Measurements from ENCODE around the gene KRT40.
"Not testable (repeated sequence)": the region's sequence is repeated elsewhere in the genome, so short reads cannot be mapped to it uniquely, and the experiment has no call there.

KRT40 gene

DNA sequence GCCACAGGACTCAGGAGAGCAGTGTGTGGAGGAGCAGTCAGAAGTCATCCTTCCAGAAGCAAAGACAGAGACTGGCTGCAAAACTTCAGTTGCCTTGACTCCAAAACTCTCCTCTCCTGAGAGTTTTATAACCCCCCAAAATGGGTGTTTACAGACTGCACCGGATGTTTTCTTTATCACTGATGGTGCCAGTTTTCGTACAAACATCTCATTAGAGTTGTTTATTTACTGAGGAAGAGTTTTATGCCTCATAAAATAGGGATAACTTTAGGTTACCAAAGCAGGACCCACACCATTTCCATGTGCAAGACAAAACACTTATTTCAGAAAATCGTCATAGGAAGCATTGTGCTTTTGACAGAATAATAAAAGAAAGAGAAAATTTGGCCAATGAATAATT is at the start of gene KRT40:
Gene KRT40 (minus strand): TSS at position 101 of the 400 bp plus-strand sequence. CDS start 53 bp downstream, at position 48.
- no peak for DNase-seq (ENCODE audit: low read depth in 2 of 2)

DNA sequence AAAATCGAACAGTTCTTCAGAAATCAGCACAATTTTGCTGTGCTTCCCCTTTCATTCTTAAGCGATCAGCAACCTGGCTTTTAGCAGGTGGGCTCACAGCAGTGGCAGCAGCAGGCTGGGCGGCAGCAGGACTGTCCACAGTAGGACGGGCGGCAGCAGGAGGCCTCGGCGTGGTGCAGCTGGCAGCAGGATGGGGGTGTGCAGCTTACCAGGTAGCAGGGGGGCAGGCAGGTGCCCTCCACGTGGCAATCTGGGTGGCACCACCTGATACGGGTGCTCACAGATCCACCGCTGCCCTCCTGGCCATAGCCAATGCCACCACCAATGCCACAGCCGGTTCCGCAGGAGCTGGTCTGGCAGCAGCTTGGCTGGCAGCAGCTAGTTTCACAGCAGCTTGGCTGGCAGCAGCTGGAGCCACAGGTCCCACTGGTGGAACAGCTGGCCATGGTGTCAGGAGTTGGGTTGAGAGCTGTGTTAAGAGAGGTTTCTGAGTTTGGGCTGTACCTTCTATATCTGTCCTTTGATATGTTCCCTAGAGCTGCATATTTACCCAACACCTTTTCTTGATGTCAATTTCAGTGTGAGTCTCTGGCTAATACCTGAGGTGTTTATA is 45.6 kb upstream of the KRT40 start, which contains the start of gene KRTAP1-4:
Gene KRTAP1-4 (minus strand): TSS at position 563 of the 613 bp plus-strand sequence. CDS start 117 bp downstream, at position 446.
- DNase-seq (ENCODE audit: low read depth in 2 of 2), result no peak

DNA sequence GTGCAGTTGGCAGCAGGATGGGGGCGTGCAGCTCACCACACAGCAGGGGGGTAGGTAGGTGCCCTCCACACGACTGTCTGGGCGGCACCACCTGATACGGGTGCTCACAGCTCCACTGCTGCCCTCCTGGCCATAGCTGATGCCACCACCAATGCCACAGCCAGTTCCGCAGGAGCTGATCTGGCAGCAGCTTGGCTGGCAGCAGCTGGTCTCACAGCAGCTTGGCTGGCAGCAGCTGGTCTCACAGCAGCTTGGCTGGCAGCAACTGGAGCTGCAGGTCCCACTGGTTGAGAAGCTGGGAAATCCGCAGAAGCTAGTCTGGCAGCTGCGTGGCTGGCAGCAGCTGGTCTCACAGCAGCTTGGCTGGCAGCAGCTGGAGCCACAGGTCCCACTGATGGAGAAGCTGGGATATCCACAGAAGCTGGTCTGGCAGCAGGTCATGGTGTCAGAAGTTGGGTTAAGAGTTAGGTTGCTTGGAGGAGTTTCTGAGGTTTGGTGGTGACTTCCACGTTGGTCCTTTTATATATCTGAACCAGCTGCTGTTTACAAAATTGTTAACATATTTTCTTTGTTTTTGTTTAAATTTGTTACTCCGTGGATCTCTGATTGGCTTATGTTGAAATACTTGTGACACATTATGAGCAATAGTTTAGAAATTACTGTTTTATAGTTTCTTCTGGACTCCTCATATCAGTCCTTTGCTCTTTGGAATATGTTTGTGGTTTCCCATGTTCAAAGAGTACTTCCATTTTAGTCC is 42.8 kb upstream of the KRT40 start, which contains the start of gene KRTAP1-5:
Gene KRTAP1-5 (minus strand): TSS at position 494 of the 757 bp plus-strand sequence. CDS start 53 bp downstream, at position 441.
- DNase-seq (ENCODE audit: low read depth in 2 of 2), result peak; percentile 74 to 77

DNA sequence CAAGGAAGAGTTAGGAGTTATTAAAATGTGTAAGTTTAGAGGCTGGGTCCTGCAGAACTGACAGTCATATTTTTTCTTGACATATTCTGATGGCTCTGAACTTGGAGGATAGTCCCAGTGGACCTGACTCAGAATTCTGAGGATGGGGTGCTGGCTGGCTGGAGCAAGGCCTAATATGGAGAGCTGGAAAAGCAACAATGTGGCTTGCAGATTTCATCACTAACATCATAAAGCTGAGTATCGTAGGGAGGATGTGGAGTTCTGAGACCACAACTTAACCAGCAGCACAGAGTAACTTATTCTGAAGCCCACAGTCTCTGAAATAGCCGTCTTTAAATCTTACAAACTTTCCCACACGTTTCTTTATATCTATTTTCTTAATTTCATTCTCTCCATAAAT is 40.6 kb upstream of the KRT40 start:
- DNase-seq (ENCODE audit: low read depth in 2 of 2), result peak; percentile 65 to 66

DNA sequence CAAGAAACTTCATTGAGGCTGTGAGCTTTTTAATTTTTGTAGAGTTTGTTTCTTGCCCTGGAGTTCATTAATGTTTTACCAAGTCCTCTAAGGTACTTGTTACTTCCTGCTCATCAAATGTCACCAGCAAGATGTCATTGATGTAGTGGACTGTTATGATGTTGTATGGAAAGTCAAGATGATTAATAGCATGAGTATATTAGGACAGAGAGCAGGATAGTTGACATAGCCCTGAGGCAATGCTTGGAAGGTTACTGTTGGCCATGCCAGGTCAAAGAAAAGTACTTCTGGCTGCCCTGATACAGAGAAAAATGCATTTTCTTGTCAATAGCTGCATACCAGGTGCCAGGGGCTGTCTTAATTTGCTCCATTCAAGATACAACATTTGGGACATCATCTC is 36.2 kb upstream of the KRT40 start:
- no peak for DNase-seq (ENCODE audit: low read depth in 2 of 2)

DNA sequence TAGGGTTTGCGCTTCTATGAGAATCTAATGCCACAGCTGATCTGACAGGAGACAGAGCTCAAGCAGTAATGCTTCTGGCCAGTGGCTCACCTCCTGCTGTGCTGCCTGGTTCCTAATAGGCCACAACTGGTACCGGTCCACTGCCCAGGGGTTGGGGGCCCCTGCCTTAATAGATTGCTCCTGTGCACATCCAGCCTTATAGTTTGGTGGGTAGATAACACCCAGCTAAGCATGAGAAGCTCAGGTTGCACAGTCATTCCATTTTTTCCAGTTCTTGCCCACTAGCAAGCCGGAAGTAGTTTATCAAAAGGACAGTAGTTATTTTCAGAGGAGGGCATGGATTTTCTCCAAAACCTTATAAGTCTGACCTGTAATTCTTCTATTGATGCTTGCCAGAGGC is 35.3 kb upstream of the KRT40 start:
- no peak for DNase-seq (ENCODE audit: low read depth in 2 of 2)

DNA sequence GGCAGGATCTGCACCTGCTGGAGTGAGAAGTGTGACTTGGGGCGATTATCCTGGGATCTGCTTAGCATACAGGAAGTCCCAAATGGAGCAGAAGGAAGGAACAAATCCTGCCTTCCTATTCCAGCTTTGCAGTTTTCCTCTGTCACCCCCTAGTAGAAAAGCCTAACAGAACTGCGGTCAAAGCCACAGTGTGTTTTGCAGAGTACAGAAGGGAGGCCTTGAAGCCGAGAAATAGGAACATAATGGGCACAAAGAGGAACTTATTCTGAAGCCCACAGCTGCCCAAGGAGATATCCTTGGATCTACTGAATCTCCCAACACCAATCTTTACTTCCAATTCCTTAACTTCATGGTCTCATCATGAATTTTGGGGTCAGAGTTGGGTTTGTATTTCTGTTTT is 34.4 kb upstream of the KRT40 start:
- no peak for DNase-seq (ENCODE audit: low read depth in 2 of 2)

DNA sequence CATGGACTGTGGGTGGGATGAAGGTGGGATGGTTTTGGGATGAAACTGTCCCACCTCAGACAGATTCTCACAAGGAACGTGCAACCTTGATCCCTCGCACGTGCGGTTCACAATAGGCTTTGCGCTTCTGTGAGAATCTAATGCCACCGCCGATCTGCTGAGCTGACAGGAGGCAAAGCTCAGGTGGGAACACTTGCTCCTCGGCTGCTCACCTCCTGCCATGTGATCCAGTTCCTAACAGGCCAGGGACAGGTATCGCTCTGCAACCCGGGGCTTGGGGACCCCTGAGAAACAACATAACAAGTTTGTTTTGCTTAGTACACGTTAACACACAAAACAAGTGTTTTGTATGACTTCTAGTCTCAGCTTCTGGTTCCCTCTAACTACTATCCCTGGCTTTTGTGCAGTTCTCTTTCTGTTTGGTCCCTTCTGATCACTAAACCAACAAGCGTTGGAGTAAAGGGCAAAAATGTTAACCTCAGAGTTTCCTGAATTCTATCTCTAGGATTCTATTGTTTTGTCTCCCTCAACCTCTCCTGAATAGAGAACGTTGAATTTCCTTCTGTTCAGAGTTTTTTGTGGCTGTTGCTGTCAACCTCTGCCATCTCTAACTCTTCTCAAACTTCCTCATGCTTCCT is 32.6 kb upstream of the KRT40 start:
- no peak for DNase-seq (ENCODE audit: low read depth in 2 of 2)

DNA sequence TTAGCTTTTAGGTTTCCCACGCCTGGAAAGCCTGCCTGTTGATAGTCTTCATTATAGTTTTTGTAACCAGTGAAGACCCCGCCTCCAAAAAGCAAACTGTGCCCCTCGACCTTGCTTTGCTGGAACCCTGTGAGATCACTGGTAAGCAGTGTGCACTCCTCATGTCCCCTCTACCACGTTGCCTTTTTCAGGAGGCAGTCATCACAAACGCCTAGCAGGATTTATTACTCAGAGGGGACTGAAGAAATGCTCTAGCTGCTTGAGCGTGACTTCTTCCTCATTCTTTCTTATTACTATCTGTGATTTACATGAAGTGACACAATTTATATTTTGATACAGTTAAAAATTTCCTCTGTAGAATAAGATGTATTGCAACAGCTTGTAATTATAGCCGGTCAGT is 31.3 kb upstream of the KRT40 start:
- no peak for DNase-seq (ENCODE audit: low read depth in 2 of 2)

DNA sequence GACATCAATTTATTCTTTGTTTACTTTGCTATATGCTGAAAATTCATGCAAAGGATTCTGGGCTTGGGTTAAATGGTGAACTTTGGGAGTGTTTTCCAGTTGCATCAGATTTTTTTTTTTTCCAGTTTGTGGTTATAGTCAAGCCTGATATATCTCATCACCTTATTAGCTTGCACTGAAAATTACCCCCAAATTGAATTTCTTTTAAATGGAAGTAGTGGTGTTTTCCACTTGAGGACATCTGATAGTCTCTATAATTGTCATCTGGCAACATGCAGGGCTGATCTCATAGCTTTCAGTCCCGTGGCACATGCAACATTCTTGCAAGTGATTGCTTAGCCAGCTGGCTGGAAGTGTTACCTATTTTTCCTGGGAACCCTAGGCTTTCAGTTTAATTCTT is 29.5 kb upstream of the KRT40 start:
- DNase-seq (ENCODE audit: low read depth in 2 of 2), result peak; percentile 72 to 75

DNA sequence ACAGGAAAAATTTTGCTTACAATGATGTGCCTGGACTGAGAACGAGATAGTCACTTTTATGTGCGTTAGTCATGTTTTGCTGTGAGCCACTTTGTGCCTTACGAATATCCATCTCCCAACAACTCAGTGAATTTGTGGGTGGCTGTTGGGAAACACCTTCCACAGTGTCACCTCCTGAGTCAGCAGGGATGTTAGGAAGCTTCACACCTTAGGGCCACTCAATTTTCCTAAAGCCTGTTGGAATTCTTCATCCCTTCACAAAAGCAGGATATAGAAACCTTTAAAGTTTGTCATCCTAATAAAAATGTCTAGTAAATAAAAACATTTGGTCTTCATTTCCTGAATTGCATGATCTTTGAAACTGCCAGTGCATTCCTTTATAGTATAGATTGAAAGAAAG is 29.1 kb upstream of the KRT40 start:
- no peak for DNase-seq (ENCODE audit: low read depth in 2 of 2)

DNA sequence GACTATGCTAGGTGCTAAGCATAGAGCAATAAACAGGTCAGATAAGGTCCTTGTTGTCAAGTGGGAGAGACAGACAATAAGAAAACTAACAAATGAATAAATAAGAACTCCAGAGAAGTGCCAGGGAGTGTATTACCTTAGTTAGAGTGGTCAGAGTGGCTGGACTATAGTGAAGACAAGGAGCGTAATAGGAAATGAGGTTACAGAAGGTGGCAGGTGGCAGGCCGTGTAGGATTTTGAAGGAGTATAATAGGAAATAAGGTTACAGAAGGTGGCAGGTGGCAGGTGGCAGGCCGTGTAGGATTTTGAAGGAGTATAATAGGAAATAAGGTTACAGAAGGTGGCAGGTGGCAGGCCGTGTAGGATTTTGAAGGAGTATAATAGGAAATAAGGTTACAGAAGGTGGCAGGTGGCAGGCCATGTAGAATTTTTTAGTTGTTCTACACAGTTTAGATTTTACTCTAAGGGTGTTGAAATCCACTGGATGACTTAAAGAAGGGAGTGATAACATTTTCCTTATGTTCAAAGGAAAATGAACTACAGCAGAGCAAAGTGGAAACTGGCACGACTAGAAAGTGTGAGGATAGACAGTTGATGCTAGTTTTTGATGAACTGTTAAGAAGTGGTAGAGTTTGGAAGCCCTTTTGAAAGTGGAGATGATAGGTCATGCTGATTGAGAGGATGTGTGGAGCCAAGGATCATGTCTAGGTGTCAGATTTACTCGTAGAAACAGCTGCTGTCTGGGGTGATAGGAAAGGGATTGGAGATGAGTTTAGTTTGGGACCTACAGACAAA is 28.4 kb upstream of the KRT40 start:
- no peak for DNase-seq (ENCODE audit: low read depth in 2 of 2)

DNA sequence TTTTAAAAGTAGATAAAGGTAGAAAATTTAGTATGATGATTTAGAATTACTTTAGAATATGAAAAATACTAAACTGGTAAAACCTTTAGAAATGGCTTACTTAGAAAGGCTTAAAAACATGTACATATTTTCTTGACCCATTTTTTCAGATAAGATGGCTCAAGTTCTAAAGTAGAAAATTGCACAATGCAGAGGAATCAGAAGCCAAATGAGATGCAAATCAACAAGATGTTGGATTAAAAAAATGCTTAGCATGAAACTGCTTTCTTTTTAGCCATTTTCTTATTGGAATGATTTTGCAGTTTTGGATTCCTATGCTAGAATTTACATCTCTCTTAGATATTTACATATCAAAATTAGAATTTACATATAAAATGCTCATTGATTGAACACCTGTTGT is 26.3 kb upstream of the KRT40 start:
- DNase-seq (ENCODE audit: low read depth in 2 of 2), result no peak

DNA sequence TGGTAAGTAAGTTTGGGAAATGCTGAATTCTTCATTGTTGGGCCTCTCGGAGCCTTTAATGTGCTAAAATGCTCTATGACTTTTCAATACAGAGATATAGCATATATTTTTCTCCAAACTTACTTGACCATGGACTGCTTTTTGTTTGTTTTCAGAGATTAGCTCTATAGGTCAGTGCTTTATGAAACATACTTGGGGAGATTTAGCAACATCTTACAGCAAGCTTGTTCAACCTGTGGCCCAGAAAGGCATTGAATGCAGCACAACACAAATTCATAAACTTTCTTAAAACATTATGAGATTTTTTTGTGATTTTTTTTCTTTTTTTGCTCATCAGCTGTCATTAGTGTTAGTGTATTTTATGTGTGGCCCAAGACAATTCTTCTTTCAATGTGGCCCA is 25.8 kb upstream of the KRT40 start:
- DNase-seq (ENCODE audit: low read depth in 2 of 2), result no peak

DNA sequence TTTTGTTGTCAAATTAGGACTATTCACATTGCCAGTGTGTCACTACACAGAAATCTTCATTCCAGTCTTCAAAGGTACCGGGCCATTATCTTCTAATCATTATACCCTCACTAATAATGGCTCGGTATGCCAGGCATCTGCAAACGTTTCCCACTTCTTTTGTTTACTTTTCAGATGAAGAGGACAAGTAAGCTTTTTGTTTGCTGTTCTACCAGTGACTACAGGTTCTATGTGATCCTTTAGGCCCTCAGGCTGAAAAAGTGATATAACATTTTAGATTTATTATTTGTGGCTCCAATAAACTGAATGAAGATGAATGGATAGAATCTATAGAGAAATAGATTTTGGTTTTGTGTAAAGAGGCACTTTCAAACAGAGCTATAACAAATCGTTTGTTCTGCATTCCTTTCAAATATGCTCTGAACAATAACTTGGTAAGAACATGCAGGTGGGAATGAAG is 25.2 kb upstream of the KRT40 start:
- DNase-seq (ENCODE audit: low read depth in 2 of 2), result no peak

DNA sequence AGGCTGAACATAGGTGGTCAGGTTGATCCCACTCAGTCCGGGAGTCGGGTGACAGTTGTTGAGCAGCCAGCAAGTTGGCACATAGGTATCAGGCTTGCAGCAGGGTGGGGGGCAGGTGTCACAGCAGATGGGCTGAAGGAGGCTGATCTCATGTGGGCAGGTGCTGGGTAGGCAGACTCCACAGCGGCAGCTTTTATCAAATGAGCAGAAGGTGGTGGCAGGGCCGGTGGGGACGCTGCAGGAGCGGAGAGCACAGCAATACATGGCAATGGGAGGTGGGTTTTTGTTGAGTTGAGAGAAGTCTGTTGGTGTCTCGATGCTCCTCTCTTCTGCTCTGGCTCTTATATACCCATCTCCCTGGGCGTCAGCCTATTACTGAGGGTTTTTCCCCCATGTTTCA is 24.7 kb upstream of the KRT40 start, which contains the start of gene KRTAP3-1:
Gene KRTAP3-1 (minus strand): TSS at position 318 of the 400 bp plus-strand sequence. CDS start 54 bp downstream, at position 264.
- DNase-seq (ENCODE audit: low read depth in 2 of 2), result no peak

DNA sequence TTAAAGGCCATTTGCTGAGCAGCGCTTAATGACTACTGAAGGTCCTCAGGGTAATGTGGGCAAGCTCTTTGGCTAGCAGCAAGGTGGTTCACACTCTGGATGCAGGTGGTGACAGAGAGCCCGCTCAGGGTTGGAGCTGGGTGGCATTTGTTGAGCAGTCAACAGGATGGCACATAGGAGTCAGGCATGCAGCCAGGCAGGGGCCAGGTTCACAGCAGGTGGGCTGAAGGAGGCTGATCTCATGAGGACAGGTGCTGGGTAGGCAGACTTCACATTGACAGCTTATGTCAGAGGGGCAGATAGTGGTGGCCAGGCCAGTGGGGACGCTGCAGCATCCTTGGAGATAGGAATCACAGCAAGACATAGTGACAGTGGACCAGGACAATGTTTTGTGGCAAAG is 20.3 kb upstream of the KRT40 start:
- DNase-seq (ENCODE audit: low read depth in 2 of 2), result no peak

DNA sequence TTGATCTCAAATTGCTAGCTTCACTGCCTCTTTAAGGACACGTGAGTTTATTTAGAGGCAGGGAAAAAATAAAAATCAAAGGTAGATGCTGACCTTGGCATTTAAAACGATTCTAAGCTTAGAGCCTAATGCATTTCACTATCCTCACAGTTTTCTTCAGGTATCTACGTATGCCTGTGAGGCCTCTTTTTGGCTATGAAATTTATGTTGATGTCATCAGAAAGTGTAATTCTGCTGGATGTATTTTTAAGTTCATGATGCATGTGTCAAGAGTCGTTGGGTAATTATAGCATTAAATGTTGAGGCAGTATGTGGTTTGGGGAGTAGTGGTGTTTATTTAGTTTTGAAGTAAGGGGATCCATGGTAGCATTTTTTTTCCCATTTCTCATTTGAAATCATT is 19.8 kb upstream of the KRT40 start:
- no peak for DNase-seq (ENCODE audit: low read depth in 2 of 2)

DNA sequence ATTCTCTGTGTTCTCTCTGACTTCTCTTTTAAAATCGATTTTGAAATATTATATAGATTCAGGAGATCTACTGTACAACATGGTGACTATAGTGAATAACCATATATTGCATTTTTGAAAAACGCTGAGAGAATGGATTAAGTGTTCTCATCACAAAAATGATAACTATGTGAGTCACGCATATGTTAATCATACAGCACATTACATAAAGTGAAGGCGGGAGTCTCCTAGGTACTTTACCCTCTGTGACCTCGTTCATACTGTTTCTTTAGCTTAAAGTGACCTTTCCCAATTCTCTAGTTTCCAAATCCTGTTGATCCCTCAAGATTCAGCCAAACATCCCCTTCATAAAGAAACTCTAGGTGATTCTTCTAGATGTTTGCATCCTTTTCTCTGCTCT is 18.7 kb upstream of the KRT40 start:
- no peak for DNase-seq (ENCODE audit: low read depth in 2 of 2)

DNA sequence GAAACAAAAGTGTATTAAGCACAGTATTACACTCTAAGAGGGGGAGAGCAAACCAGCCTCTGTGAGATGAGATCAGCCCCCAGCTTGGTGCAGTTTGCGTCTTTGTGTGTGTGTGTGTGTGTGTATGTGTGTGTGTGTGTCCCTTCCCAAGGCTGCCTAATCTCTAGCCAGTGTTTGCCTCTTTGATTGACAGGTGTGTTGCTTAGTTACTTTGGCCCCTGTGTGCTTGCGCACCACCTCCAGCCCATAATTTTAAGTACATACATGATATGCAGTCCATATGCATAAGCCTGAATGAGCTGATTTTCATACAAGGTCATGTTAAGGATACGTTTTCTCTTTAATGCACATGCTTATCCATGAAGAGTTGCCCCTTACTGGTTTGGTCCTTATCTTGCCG is 17.7 kb upstream of the KRT40 start:
- no peak for DNase-seq (ENCODE audit: low read depth in 2 of 2)

DNA sequence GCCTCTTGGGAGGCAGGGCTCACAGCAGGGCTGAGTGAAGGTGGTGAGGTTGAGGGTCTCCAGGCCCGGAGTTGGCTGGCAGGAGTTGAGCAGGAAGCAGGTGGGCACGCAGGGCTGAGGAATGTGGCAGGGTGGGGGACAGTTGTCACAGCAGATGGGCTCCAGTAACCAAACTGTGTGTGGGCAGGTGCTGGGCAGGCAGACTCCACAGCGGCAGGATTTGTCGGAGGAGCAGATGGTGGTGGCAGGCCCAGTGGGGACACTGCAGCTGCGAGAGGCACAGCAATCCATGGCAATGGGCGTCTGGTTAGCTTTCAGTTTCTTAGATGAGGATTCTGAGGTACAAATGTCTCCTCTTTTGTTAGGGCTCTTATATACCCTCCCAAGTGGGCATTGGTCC is 15.4 kb upstream of the KRT40 start, which contains the start of gene KRTAP3-2:
Gene KRTAP3-2 (minus strand): TSS at position 344 of the 400 bp plus-strand sequence. CDS start 53 bp downstream, at position 291.
- not testable (repeated sequence) for DNase-seq (ENCODE audit: low read depth in 2 of 2)

DNA sequence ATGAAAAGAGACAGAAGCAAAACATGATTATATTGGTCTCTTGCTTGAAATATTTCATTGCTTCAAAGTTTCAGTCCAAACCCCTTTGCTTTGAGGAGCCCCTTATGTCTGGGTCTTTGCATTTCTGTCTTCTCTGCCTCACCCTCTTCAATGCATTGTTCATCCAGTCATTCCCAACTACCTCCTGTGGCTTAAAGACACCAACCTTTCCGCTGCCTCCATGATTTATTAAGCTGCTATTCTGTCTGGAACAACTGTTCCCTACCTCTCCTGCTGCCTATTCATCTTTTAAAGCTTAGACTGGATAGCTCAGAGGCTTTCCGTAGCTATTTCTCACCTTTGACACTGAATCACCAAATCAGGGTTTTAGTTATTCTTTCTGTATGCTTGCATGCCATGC is 13.2 kb upstream of the KRT40 start:
- no peak for DNase-seq (ENCODE audit: low read depth in 2 of 2)
